Peyer's patch (tissue), 4 donors: ENCODE results near the gene GASK1A.

Experiments
- CTCF ChIP-seq, 6 experiments: fragments of 450-650 bp in 4 of 6; fragments of 200-600 bp in 2 of 6; sonication (generic) in 1 of 6; IDR thresholded peaks; one replicate each; pipeline ENCODE4 v1.5.1; 2017 to 2019; ENCODE audit warnings: antibody characterized with exemption in 6 of 6, mild to moderate bottlenecking in 3 of 6, moderate library complexity in 1 of 6
- POLR2A ChIP-seq, 2 donors: fragments of 450-650 bp; IDR thresholded peaks; one replicate each; pipeline ENCODE4 v1.5.1; 2017; ENCODE audit warnings: antibody characterized with exemption in 2 of 2, mild to moderate bottlenecking in 2 of 2, moderate library complexity in 2 of 2

- TF ChIP-seq POLR2A (IDR thresholded peaks at IDR 0.05) (no peak), CTCF (IDR thresholded peaks at IDR 0.05) (no peak)
These were observed 33.1 kb downstream of the GASK1A start for GRCh38 chr3:43012174-43012573.
